Measurements from ENCODE around the gene CBX3. TPM values are rescaled to one million over a fixed set of nuclear protein-coding genes. Genes with fewer than 3 reads are reported as not detected.

Gene CBX3
- total RNA-seq, 1 donor: 160 TPM

DNA sequence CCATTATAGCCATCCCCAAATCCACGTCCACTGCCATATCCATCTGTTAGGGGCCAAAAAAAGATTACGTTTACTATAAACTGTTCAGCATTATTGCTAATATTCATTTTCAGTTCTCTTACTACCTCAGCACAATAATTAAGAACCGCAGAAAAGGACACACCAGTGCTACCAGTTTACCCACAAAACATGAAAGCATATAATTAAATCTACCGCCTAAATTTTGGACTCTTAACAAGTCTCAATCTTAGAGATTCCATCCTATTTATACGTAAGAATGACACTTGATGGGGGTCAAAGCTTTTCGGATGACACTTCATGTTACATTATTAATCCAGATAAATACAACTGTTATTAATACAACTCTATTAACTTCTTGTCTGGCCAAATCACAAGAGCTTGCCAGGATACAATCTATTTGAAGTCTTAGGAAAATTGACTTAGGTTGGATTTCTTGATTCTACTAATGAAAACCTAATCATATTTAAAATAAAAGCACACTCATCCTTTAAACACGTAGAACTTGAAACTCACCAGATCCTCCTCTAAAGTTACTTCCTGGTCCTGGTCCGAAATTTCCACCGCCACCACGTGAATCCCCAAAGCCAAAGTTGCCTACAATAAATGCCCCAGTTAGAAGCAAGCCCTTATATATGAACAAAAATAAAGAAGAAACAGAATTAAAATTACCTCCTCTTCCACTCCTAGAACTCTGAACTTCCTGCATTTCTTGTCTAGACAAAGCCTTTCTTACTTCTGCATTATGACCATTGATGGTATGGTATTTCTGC lies 5.5 kb upstream of the CBX3 start:
- DNase-seq (ENCODE audit: low read depth): no peak
- H3K4me3 ChIP-seq (ENCODE audit: low read depth, low read length): peak overlapping the region; percentile 1
- TF ChIP-seq, protein P1, sequence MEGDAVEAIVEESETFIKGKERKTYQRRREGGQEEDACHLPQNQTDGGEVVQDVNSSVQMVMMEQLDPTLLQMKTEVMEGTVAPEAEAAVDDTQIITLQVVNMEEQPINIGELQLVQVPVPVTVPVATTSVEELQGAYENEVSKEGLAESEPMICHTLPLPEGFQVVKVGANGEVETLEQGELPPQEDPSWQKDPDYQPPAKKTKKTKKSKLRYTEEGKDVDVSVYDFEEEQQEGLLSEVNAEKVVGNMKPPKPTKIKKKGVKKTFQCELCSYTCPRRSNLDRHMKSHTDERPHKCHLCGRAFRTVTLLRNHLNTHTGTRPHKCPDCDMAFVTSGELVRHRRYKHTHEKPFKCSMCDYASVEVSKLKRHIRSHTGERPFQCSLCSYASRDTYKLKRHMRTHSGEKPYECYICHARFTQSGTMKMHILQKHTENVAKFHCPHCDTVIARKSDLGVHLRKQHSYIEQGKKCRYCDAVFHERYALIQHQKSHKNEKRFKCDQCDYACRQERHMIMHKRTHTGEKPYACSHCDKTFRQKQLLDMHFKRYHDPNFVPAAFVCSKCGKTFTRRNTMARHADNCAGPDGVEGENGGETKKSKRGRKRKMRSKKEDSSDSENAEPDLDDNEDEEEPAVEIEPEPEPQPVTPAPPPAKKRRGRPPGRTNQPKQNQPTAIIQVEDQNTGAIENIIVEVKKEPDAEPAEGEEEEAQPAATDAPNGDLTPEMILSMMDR (IDR thresholded peaks at IDR 0.05; ENCODE audit: insufficient read depth, low read length): no peak

DNA sequence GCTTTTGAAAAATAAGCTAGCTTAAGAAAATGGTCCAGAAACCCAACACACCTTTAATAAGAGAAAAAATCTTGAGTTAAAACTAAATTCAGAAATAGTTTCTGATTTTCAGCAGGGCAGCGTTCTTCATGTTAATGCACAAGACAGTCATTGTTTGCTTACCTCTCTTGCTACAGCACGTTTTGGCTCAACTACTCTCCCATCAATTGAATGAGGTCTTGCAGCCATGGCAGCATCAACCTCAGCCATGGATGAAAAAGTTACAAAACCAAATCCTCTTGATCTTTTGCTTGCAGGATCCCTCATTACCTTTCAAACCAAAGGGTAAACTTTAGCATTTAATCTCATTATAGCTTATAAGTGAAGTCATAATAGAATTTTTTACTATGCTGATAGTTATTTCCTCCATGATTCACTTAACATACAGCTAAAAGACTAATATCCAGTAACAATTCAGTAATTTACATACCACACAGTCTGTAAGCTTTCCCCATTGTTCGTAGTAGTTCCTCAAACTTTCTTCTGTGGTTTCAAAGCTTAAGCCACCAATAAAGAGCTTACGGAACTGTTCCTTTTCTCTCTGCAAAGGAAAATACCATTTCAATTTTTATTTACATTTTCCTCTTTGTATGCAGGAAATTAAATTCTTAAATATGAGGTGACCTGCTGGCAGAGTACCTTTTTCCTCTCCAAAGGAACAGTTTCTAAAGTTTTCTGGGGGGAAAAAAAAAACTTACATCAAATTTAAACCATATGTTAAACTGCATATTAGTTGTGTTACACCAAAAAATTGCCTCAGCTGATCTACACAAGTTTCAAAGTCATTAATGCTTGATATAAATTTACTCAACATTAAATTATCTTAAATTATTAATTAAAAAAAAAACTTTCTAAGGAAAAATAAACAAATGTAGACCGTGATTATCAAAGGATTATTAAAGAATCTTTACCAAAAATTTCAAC lies 4.1 kb upstream of the CBX3 start:
- peak overlapping the region; percentile 99 for H3K4me3 ChIP-seq (ENCODE audit: low read depth, low read length)
- TF ChIP-seq, protein P1 (IDR thresholded peaks at IDR 0.05; ENCODE audit: insufficient read depth, low read length): no peak
- DNase-seq (ENCODE audit: low read depth): no peak

DNA sequence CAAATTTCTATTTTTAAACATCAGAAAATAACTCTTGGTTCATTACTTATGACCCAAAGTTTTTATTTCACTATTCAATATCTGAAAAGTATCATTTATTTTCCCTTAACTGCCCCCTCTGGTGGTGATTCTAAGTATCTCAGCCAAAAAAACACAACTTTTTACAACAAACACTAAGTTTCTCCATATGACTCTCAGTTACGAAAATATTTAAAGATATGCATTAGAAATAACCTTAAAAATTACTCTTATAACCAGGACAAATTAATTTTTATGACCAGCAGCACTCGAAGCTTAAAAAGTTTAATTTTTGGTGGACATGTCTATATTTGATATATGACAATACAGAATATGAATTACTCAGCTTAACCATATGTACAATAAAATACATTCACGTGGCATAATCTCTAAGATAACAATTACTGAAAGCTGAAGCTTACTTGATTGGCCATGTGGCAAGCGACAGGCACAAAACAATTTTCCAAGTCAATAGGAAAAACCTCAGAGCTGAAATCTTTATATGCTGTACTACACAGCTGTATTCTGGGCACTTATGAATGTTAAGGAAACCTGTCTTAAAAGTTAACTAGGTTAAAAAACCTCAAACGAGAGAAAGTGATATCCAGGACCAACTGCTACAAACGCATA lies 3.3 kb upstream of the CBX3 start:
- H3K4me3 ChIP-seq (ENCODE audit: low read depth, low read length): peak overlapping the region; percentile 99
- TF ChIP-seq, protein P1 (IDR thresholded peaks at IDR 0.05; ENCODE audit: insufficient read depth, low read length): peak; percentile 65
- DNase-seq (ENCODE audit: low read depth): peak; percentile 63

DNA sequence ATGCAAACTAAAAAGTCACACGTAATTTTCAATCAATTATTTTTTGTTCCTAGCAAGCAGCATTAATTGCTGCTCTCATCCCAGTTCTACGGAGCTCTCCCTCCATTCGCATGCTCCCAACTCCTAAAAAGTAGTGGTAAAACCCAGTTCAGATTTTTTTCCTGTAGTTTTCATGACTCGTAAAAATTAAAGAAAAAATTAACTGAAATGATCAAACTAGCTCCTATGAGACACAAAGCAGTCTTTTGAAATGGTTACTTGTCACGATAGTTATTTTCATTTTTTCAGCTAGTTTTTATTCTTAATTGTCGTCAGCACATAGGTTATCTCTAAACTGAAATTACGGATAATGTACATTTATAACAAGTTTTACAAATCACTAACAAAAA lies 2.8 kb upstream of the CBX3 start:
- TF ChIP-seq, protein P1 (IDR thresholded peaks at IDR 0.05; ENCODE audit: insufficient read depth, low read length): no peak
- peak overlapping the region; percentile 99 for H3K4me3 ChIP-seq (ENCODE audit: low read depth, low read length)
- no peak for DNase-seq (ENCODE audit: low read depth)

DNA sequence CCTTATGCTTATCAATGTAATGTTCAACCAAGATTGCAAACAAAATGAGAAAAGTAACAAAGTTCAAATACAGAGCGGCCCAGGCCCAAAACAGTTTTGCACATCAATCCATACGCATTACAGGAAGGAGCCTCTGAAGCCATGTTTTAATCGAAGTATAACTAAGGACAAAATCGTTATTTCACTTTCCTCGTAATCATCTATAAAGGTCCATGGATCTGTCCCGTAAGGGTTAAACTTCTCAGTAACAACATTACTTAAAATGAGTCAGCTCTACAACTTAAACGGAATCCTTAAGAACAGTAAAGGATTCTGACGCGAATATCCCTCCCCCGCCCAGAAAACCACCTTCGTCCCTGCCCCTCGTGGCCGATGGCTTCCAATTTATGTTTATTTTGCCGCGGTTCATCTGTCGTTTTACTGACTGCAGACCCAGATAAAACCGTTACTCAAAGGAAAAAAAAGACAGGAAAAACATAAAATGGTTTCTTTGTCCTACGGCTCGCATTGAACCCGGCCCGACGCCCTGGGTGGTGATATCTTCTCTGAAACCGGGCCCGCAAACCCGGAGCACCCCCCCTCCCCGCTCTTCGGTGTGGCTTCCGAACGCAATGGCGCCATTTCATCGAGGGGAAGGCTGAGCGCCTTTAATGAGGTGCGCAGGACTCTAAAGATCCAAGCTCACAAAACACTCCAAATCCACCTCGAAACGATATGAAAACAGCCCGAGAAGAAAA lies 2.1 kb upstream of the CBX3 start:
- TF ChIP-seq, protein P1 (IDR thresholded peaks at IDR 0.05; ENCODE audit: insufficient read depth, low read length): no peak
- H3K4me3 ChIP-seq (ENCODE audit: low read depth, low read length): peak overlapping the region; percentile 99
- peak; percentile 50 for DNase-seq (ENCODE audit: low read depth)

DNA sequence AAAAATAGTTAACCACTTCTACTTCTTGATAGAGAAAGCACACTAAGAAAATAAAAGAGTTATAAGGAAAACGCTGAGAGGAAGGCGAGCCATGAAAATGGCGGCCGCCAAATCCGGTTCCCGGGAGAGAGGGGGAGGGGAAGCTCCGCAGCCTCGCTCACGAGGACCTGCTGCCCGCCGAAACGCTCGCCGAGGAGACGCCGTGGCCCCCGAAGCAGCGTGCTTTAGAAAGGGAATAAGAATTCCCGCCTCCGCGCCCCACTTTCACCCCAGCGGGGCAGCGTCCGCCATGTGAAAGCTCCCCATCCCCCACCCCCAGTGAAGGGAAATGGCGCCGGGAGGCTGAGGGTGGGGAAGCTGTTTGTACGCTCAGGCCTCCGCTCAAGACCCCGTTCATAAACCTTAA lies 1.5 kb upstream of the CBX3 start:
- TF ChIP-seq, protein P1 (IDR thresholded peaks at IDR 0.05; ENCODE audit: insufficient read depth, low read length): no peak
- H3K4me3 ChIP-seq (ENCODE audit: low read depth, low read length): peak overlapping the region; percentile 99
- no peak for DNase-seq (ENCODE audit: low read depth)

Data from fibroblast of the aortic adventitia (primary cell).